ENCODE measurements around the gene PDIA5.

DNA sequence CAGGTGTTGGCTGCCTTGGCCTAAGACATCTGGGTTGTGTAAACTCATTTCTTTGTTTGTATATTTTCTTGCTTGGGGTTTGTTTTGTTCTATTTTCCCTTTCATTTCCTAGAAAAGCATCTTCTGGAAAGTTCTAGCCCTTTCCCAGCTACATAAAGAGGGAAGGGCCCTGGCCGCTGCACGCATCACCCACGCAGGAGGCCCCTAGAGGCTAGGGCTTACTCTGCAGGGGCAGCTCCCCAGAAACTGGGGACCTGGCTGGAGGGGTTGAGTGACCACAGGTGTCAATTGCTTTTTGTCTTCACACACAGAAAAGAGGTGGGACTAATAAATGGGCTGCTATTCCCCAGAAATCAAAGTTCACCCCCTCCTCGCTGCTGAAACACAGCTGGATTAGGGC, 52.6 kb downstream of the PDIA5 start:
- no peak for TF ChIP-seq EZH2phosphoT487 (IDR thresholded peaks at IDR 0.05; ENCODE audit: borderline replicate concordance, low read length)
- TF ChIP-seq, protein P1, sequence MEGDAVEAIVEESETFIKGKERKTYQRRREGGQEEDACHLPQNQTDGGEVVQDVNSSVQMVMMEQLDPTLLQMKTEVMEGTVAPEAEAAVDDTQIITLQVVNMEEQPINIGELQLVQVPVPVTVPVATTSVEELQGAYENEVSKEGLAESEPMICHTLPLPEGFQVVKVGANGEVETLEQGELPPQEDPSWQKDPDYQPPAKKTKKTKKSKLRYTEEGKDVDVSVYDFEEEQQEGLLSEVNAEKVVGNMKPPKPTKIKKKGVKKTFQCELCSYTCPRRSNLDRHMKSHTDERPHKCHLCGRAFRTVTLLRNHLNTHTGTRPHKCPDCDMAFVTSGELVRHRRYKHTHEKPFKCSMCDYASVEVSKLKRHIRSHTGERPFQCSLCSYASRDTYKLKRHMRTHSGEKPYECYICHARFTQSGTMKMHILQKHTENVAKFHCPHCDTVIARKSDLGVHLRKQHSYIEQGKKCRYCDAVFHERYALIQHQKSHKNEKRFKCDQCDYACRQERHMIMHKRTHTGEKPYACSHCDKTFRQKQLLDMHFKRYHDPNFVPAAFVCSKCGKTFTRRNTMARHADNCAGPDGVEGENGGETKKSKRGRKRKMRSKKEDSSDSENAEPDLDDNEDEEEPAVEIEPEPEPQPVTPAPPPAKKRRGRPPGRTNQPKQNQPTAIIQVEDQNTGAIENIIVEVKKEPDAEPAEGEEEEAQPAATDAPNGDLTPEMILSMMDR (IDR thresholded peaks at IDR 0.05; ENCODE audit: low read depth, low read length, poor library complexity, severe bottlenecking), result no peak
